Mesothelial cell of epicardium (in vitro differentiated cells): Measurements from ENCODE around the gene ZNF532. TPM values are rescaled to one million over a fixed set of nuclear protein-coding genes. Genes with fewer than 3 reads are reported as not detected.
A peak's percentile ranks its signal among the peaks of the same experiment; 100 is the strongest.

Experiments used
- DNase-seq, 2 experiments: peaks; one replicate each; pipeline ENCODE4 v3.0.0; 2021; ENCODE audit warnings: low spot score in 2 of 2; ENCODE audit not compliant: unreplicated experiment in 2 of 2
- H3K27ac Mint-ChIP-seq: 2 replicates; pipeline ENCODE4 v1.8.0; 2021; ENCODE audit warnings: mixed read lengths
- H3K27me3 Mint-ChIP-seq: 2 replicates; pipeline ENCODE4 v1.8.0; 2021; ENCODE audit warnings: low read depth, mixed read lengths
- H3K36me3 Mint-ChIP-seq: 2 replicates; pipeline ENCODE4 v1.8.0; 2021; ENCODE audit warnings: mixed read lengths
- H3K4me1 Mint-ChIP-seq: 2 replicates; pipeline ENCODE4 v1.8.0; 2021; ENCODE audit warnings: mixed read lengths
- H3K4me3 Mint-ChIP-seq: 2 replicates; pipeline ENCODE4 v1.8.0; 2021; ENCODE audit warnings: mild to moderate bottlenecking, moderate library complexity, mixed read lengths
- H3K9me3 Mint-ChIP-seq: 2 replicates; pipeline ENCODE4 v1.8.0; 2021; ENCODE audit warnings: mixed read lengths
- CTCF ChIP-seq: fragments of 200-600 bp; sonication (generic); IDR thresholded peaks from one replicate; pipeline ENCODE4 v1.5.0; 2021; ENCODE audit warnings: antibody characterized with exemption; ENCODE audit not compliant: unreplicated experiment
- total RNA-seq: library from RNA; stranded (reverse); gene quantifications from 3 replicates; pipeline ENCODE4 v1.2.1, GENCODE V29; 2021

Gene ZNF532
- total RNA-seq, 1 donor from 2014 or later: 188 TPM

DNA sequence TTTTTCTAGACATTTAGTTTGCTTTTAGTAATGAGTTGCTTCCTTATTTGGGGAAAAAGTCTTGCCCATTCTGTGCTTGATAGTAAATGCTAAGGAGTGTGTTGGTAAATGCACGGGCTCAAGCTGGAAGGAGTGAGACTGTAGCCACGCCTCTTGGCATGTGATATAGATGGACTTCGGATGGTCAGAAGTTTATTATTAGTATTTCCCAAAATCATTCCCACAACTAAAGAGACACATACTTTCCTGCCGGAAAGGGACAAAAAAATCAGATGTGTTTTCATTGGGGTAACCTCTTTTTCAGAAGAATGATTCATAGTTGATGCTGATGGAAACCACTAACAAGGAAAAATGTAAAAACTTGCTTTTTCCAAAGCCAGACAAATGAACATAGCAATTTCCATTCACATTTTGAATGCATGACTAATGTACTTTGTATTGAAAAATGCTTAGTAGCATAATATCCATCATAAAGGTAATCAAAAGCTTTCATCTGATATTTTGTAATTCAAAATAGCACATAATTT, 133.2 kb downstream of the ZNF532 start:
- Mint-ChIP-seq H3K4me3 (no peak overlapping the region), H3K4me1 (peaks cover 21% of the 10 kb centered on the region), H3K27ac (no peak overlapping the region), H3K9me3 (no peaks in the 10 kb centered on the region), H3K36me3 (no peaks in the 10 kb centered on the region), H3K27me3 (no peaks in the 10 kb centered on the region)
- TF ChIP-seq CTCF: no peak
- no peak for DNase-seq

- Mint-ChIP-seq H3K4me1 (peaks cover 21% of the 10 kb centered on the region), H3K27me3 (no peaks in the 10 kb centered on the region), H3K9me3 (no peaks in the 10 kb centered on the region), H3K36me3 (no peaks in the 10 kb centered on the region), H3K27ac (no peak overlapping the region), H3K4me3 (no peak overlapping the region)
- TF ChIP-seq CTCF: no peak
- DNase-seq: no peak
Measured at GRCh38 chr18:58998401-58999203, 133.9 kb downstream of the ZNF532 start.

DNA sequence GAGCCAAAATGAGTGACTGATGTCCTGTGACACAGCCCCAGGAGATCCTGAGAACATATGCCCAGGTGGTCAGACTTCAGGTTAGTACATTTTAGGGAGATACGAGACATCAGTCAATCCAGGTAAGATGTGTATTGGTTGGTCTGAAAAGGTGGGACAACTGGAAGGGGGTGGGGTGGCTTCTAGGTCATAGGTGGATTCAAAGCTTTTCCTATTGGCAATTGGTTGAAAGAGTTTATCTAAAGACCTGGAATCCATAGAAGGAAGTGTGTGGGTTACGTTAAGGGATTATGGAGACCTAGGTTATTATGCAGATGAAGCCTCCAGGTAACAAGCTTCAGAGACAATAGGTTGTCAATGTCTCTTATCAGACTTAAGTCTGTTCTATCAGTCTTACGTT, 136.5 kb downstream of the ZNF532 start:
- no peaks in the 10 kb centered on the region for H3K9me3 Mint-ChIP-seq
- no peak overlapping the region for H3K27ac Mint-ChIP-seq
- no peak overlapping the region for H3K4me3 Mint-ChIP-seq
- H3K4me1 Mint-ChIP-seq: peaks cover 33% of the 10 kb centered on the region
- H3K27me3 Mint-ChIP-seq: no peaks in the 10 kb centered on the region
- no peaks in the 10 kb centered on the region for H3K36me3 Mint-ChIP-seq
- DNase-seq: no peak
- TF ChIP-seq CTCF: no peak

GRCh38 chr18:59001721-59002120, 137.0 kb downstream of the ZNF532 start:
- peak in 1 of 2 experiments; percentile 5 for DNase-seq
- Mint-ChIP-seq H3K9me3 (peaks cover 2% of the 10 kb centered on the region), H3K4me1 (peaks cover 29% of the 10 kb centered on the region), H3K4me3 (no peak overlapping the region), H3K27me3 (no peaks in the 10 kb centered on the region), H3K27ac (no peak overlapping the region), H3K36me3 (no peaks in the 10 kb centered on the region)
- no peak for TF ChIP-seq CTCF

DNA sequence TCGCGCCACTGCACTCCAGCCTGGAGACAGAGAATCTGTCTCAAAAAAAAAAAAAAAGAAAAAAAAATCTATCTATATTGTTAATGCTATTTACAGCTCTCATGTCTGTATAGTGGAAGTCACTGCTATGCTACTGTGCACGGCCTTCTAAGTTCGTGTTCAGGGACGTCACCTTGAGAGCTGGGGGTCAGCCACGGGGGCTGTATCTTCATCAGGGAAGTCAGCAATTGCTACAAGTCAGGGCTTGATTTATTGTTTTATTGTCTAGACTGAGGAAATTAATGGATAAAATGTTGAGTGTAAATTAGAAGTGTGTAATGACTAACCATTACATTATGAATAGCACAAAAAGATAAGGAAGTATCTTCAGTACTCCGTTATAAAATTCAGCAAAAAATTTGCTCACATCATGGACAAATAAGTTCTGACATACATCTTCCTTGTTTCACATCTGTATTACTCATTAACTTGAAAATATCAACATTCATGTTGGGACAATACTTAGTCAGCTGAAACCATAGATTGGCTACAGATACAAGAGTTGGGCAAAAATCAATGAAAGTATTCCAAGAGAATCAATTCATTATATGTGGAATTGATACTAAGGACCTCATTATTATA, 138.4 kb downstream of the ZNF532 start:
- DNase-seq: peak in 1 of 2 experiments; percentile 5
- no peak for TF ChIP-seq CTCF
- no peaks in the 10 kb centered on the region for H3K27me3 Mint-ChIP-seq
- no peaks in the 10 kb centered on the region for H3K36me3 Mint-ChIP-seq
- peaks cover 26% of the 10 kb centered on the region for H3K4me1 Mint-ChIP-seq
- peaks cover 4% of the 10 kb centered on the region for H3K9me3 Mint-ChIP-seq
- no peak overlapping the region for H3K27ac Mint-ChIP-seq
- H3K4me3 Mint-ChIP-seq: no peak overlapping the region
